ENCODE measurements around the gene TMEM191C.
"Not testable (repeated sequence)": the region's sequence is repeated elsewhere in the genome, so short reads cannot be mapped to it uniquely, and the experiment has no call there.

Gene TMEM191C

GRCh38 chr22:21450320-21450831 lies 16.8 kb upstream of the TMEM191C start:
- Histone ChIP-seq H3K4me2 (ENCODE audit: low read depth, low read length, poor library complexity, severe bottlenecking) (no peak overlapping the region), H2AFZ (ENCODE audit: low read depth, low read length, severe bottlenecking) (no peak overlapping the region), H4K20me1 (ENCODE audit: low read depth, low read length) (no peaks in the 10 kb centered on the region), H3F3A (ENCODE audit: insufficient read depth) (no peaks in the 10 kb centered on the region), H3K36me3 (ENCODE audit: low read length) (no peaks in the 10 kb centered on the region), H3K9me3 (ENCODE audit: insufficient read depth, low read length) (no peaks in the 10 kb centered on the region), H3K27me3 (ENCODE audit: low read length) (no peaks in the 10 kb centered on the region), H3K79me2 (ENCODE audit: insufficient read depth, low read length) (no peaks in the 10 kb centered on the region), H3K4me3 (ENCODE audit: insufficient read depth, low read length, poor library complexity, severe bottlenecking) (no peak overlapping the region), H3K9ac (ENCODE audit: low read length) (no peak overlapping the region), H3K9me2 (replicated peaks; ENCODE audit: insufficient read depth, low read length) (no peaks in the 10 kb centered on the region), H3K27ac (ENCODE audit: low read depth, low read length) (no peak overlapping the region)
- TF ChIP-seq, protein P1, sequence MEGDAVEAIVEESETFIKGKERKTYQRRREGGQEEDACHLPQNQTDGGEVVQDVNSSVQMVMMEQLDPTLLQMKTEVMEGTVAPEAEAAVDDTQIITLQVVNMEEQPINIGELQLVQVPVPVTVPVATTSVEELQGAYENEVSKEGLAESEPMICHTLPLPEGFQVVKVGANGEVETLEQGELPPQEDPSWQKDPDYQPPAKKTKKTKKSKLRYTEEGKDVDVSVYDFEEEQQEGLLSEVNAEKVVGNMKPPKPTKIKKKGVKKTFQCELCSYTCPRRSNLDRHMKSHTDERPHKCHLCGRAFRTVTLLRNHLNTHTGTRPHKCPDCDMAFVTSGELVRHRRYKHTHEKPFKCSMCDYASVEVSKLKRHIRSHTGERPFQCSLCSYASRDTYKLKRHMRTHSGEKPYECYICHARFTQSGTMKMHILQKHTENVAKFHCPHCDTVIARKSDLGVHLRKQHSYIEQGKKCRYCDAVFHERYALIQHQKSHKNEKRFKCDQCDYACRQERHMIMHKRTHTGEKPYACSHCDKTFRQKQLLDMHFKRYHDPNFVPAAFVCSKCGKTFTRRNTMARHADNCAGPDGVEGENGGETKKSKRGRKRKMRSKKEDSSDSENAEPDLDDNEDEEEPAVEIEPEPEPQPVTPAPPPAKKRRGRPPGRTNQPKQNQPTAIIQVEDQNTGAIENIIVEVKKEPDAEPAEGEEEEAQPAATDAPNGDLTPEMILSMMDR (IDR thresholded peaks at IDR 0.05; ENCODE audit: insufficient read depth, low read length, poor library complexity, severe bottlenecking): no peak
- no peak for TF ChIP-seq EZH2phosphoT487 (conservative IDR thresholded peaks at IDR 0.05; ENCODE audit: low read length)

GRCh38 chr22:21450858-21451353 lies 16.3 kb upstream of the TMEM191C start:
- no peaks in the 10 kb centered on the region for H3F3A ChIP-seq (ENCODE audit: insufficient read depth)
- H3K9ac ChIP-seq (ENCODE audit: low read length): no peak overlapping the region
- no peaks in the 10 kb centered on the region for H3K36me3 ChIP-seq (ENCODE audit: low read length)
- no peaks in the 10 kb centered on the region for H3K79me2 ChIP-seq (ENCODE audit: insufficient read depth, low read length)
- H3K4me3 ChIP-seq (ENCODE audit: insufficient read depth, low read length, poor library complexity, severe bottlenecking): no peak overlapping the region
- no peak overlapping the region for H3K27ac ChIP-seq (ENCODE audit: low read depth, low read length)
- H3K4me2 ChIP-seq (ENCODE audit: low read depth, low read length, poor library complexity, severe bottlenecking): no peak overlapping the region
- TF ChIP-seq, protein P1 (IDR thresholded peaks at IDR 0.05; ENCODE audit: insufficient read depth, low read length, poor library complexity, severe bottlenecking): no peak
- no peaks in the 10 kb centered on the region for H4K20me1 ChIP-seq (ENCODE audit: low read depth, low read length)
- no peaks in the 10 kb centered on the region for H3K9me2 ChIP-seq (replicated peaks; ENCODE audit: insufficient read depth, low read length)
- H2AFZ ChIP-seq (ENCODE audit: low read depth, low read length, severe bottlenecking): no peak overlapping the region
- H3K9me3 ChIP-seq (ENCODE audit: insufficient read depth, low read length): no peaks in the 10 kb centered on the region
- no peaks in the 10 kb centered on the region for H3K27me3 ChIP-seq (ENCODE audit: low read length)

DNA sequence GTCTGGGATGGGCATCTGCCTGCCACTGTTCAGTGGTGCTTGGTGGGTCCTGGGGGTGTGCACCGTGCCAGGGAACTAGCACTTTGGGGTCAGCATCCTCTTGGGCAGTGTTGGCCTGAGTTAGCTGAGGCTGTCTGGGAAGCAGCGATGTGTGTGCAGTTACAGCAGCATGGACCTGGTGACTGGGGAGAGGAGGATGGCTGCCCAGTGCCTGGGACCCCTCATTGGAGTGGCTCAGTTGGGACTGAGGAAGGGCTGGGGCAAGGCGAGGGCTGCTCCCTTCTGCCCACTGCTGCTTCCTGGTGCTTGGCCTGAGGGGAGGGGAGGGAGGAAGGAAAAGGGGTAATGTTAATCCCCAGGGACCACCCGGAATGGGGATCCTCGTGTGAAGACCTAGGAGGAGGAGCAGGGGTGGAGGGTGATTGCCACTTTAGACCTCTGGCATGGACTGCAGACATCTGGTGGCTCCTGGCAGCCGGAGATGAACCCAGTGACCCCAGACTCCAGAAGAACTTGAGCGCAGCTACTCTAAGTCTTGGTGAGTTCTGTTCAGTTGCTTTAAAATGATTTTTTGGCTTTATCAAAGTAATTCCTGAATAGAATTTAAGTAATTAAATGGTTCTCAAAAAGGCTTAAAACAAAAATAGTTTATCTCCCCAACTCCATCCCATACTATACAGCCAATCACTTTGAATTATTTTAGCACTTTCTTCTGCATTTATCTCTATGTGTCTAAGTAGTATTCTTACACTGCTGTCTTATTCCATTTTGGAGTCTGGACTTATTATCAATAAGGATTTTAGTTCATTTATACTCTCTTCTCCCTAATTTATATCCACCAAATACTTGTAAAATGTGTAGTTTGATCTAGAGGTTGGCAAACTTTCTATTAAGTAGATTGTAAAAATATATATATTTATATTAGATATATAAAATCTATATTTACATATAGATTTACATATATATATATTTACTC lies 15.4 kb upstream of the TMEM191C start:
- no peaks in the 10 kb centered on the region for H3K9me2 ChIP-seq (replicated peaks; ENCODE audit: insufficient read depth, low read length)
- H3K4me3 ChIP-seq (ENCODE audit: insufficient read depth, low read length, poor library complexity, severe bottlenecking): no peak overlapping the region
- no peaks in the 10 kb centered on the region for H3K36me3 ChIP-seq (ENCODE audit: low read length)
- no peaks in the 10 kb centered on the region for H3K27me3 ChIP-seq (ENCODE audit: low read length)
- no peaks in the 10 kb centered on the region for H4K20me1 ChIP-seq (ENCODE audit: low read depth, low read length)
- TF ChIP-seq, protein P1 (IDR thresholded peaks at IDR 0.05; ENCODE audit: insufficient read depth, low read length, poor library complexity, severe bottlenecking): no peak
- TF ChIP-seq EZH2phosphoT487 (conservative IDR thresholded peaks at IDR 0.05; ENCODE audit: low read length): no peak
- H2AFZ ChIP-seq (ENCODE audit: low read depth, low read length, severe bottlenecking): no peak overlapping the region
- H3K9ac ChIP-seq (ENCODE audit: low read length): no peak overlapping the region
- no peaks in the 10 kb centered on the region for H3F3A ChIP-seq (ENCODE audit: insufficient read depth)
- no peaks in the 10 kb centered on the region for H3K9me3 ChIP-seq (ENCODE audit: insufficient read depth, low read length)
- H3K4me2 ChIP-seq (ENCODE audit: low read depth, low read length, poor library complexity, severe bottlenecking): no peak overlapping the region
- no peaks in the 10 kb centered on the region for H3K79me2 ChIP-seq (ENCODE audit: insufficient read depth, low read length)
- H3K27ac ChIP-seq (ENCODE audit: low read depth, low read length): no peak overlapping the region

DNA sequence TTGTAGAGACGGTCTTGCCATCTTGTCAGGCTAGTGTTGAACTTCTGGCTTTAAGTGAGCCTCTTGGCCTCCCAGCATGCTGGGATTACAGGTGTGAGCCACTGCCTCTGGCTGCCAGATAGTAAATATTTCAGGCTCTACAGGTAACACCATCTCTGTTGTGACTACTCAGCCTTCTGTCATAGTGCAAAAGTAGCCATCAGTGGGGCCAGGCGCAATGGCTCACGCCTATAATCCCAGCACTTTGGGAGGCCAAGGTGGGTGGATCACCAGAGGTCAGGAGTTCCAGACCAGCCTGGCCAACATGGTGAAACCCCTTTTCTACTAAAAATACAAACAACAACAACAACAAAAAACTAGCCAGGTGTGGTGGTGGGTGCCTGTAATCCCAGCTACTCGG lies 14.5 kb upstream of the TMEM191C start:
- not testable (repeated sequence) for H3K79me2 ChIP-seq (ENCODE audit: insufficient read depth, low read length); H3K9me2 ChIP-seq (replicated peaks; ENCODE audit: insufficient read depth, low read length); H3K9ac ChIP-seq (ENCODE audit: low read length); H3K27ac ChIP-seq (ENCODE audit: low read depth, low read length); H3K4me2 ChIP-seq (ENCODE audit: low read depth, low read length, poor library complexity, severe bottlenecking); H3K27me3 ChIP-seq (ENCODE audit: low read length); H4K20me1 ChIP-seq (ENCODE audit: low read depth, low read length); H3K4me3 ChIP-seq (ENCODE audit: insufficient read depth, low read length, poor library complexity, severe bottlenecking); H2AFZ ChIP-seq (ENCODE audit: low read depth, low read length, severe bottlenecking); H3F3A ChIP-seq (ENCODE audit: insufficient read depth); H3K9me3 ChIP-seq (ENCODE audit: insufficient read depth, low read length); H3K36me3 ChIP-seq (ENCODE audit: low read length)

- H3K27me3 ChIP-seq (ENCODE audit: low read length); H3K4me2 ChIP-seq (ENCODE audit: low read depth, low read length, poor library complexity, severe bottlenecking); H3F3A ChIP-seq (ENCODE audit: insufficient read depth); H3K36me3 ChIP-seq (ENCODE audit: low read length); H4K20me1 ChIP-seq (ENCODE audit: low read depth, low read length); H3K4me3 ChIP-seq (ENCODE audit: insufficient read depth, low read length, poor library complexity, severe bottlenecking); H3K9me2 ChIP-seq (replicated peaks; ENCODE audit: insufficient read depth, low read length); H3K79me2 ChIP-seq (ENCODE audit: insufficient read depth, low read length); H2AFZ ChIP-seq (ENCODE audit: low read depth, low read length, severe bottlenecking); H3K9me3 ChIP-seq (ENCODE audit: insufficient read depth, low read length); H3K9ac ChIP-seq (ENCODE audit: low read length); H3K27ac ChIP-seq (ENCODE audit: low read depth, low read length): not testable (repeated sequence)
Measured at GRCh38 chr22:21454998-21455333, 12.2 kb upstream of the TMEM191C start.
